ENCODE data around the gene BBS2. TPM values are rescaled to one million over a fixed set of nuclear protein-coding genes. Genes with fewer than 3 reads are reported as not detected.

Gene BBS2
- 47.8 and 64.5 TPM in 2 replicates for total RNA-seq (ENCODE audit: low replicate concordance)

- no peaks in the 10 kb centered on the region for H3K9me3 Mint-ChIP-seq
- no peak within 1 kb of the TSS for H3K27ac ChIP-seq
- no peaks in the 10 kb centered on the region for H3K36me3 ChIP-seq
- peak within 1 kb of the TSS; percentile 75 for H3K4me2 ChIP-seq
- H3F3A ChIP-seq (ENCODE audit: low read depth): peaks cover 7% of the 10 kb centered on the region
- H4K20me1 ChIP-seq (ENCODE audit: low read depth): peaks cover 38% of the 10 kb centered on the region
- no peaks in the 10 kb centered on the region for H3K36me3 Mint-ChIP-seq
- H3K4me3 Mint-ChIP-seq: peak within 1 kb of the TSS; percentile 88
- H3K9ac ChIP-seq: no peak within 1 kb of the TSS
- no peaks in the 10 kb centered on the region for H3K27me3 ChIP-seq
- H3K9me3 ChIP-seq (ENCODE audit: low read depth): no peaks in the 10 kb centered on the region
- H3K27ac Mint-ChIP-seq: peak within 1 kb of the TSS; percentile 15
- peaks cover 30% of the 10 kb centered on the region for H3K4me1 Mint-ChIP-seq
- peak; percentile 92 for DNase-seq (ENCODE audit: low spot score)
- peak; percentile 55 for TF ChIP-seq EZH2 (IDR thresholded peaks at IDR 0.05)
- no peak for TF ChIP-seq EZH2phosphoT487 (IDR thresholded peaks at IDR 0.05)
- peak; percentile 6 for TF ChIP-seq CTCF (IDR thresholded peaks at IDR 0.05)
- H3K27me3 Mint-ChIP-seq (ENCODE audit: insufficient read depth, low read depth): peaks cover 2% of the 10 kb centered on the region
- H2AFZ ChIP-seq (replicated peaks): peak within 1 kb of the TSS; percentile 98
- H3K4me1 ChIP-seq: peaks cover 5% of the 10 kb centered on the region
- peak within 1 kb of the TSS; percentile 84 for H3K4me3 ChIP-seq
- peaks cover 13% of the 10 kb centered on the region for H3K79me2 ChIP-seq (ENCODE audit: low read depth)
Observed at GRCh38 chr16:56519459-56520250, at the start of gene BBS2. TSS of gene BBS2 (minus strand) at chr16:56520024. CDS start at chr16:56519862, 162 bp downstream.

- H4K20me1 ChIP-seq (ENCODE audit: low read depth): no peaks in the 10 kb centered on the region
- H3K4me3 ChIP-seq: no peak within 1 kb of the TSS
- Mint-ChIP-seq H3K27me3 (ENCODE audit: insufficient read depth, low read depth) (peaks cover 4% of the 10 kb centered on the region), H3K36me3 (no peaks in the 10 kb centered on the region), H3K27ac (peak within 1 kb of the TSS; percentile 82), H3K4me1 (no peaks in the 10 kb centered on the region), H3K4me3 (no peak within 1 kb of the TSS), H3K9me3 (no peaks in the 10 kb centered on the region)
- no peaks in the 10 kb centered on the region for H3K36me3 ChIP-seq
- H2AFZ ChIP-seq (replicated peaks): no peak within 1 kb of the TSS
- no peaks in the 10 kb centered on the region for H3K79me2 ChIP-seq (ENCODE audit: low read depth)
- no peak for DNase-seq (ENCODE audit: low spot score)
- no peaks in the 10 kb centered on the region for H3K9me3 ChIP-seq (ENCODE audit: low read depth)
- no peaks in the 10 kb centered on the region for H3K4me1 ChIP-seq
- no peaks in the 10 kb centered on the region for H3F3A ChIP-seq (ENCODE audit: low read depth)
- no peak within 1 kb of the TSS for H3K27ac ChIP-seq
- no peak within 1 kb of the TSS for H3K9ac ChIP-seq
- no peak within 1 kb of the TSS for H3K4me2 ChIP-seq
- H3K27me3 ChIP-seq: peaks cover 2% of the 10 kb centered on the region
- TF ChIP-seq EZH2phosphoT487 (IDR thresholded peaks at IDR 0.05): no peak
- no peak for TF ChIP-seq EZH2 (IDR thresholded peaks at IDR 0.05)
- TF ChIP-seq CTCF (IDR thresholded peaks at IDR 0.05): no peak
Observed at GRCh38 chr16:56564793-56565477, 45.1 kb upstream of the BBS2 start, which contains the start of gene MT4. TSS of gene MT4 (plus strand) at chr16:56565073. CDS start at chr16:56565129, 56 bp downstream.

- H3K4me1 ChIP-seq: no peaks in the 10 kb centered on the region
- H3K36me3 ChIP-seq: no peaks in the 10 kb centered on the region
- H3K9ac ChIP-seq: no peak overlapping the region
- no peak for DNase-seq (ENCODE audit: low spot score)
- H3K27ac Mint-ChIP-seq: peak overlapping the region; percentile 21
- H3K4me3 Mint-ChIP-seq: no peak overlapping the region
- H4K20me1 ChIP-seq (ENCODE audit: low read depth): no peaks in the 10 kb centered on the region
- H3F3A ChIP-seq (ENCODE audit: low read depth): no peaks in the 10 kb centered on the region
- no peaks in the 10 kb centered on the region for H3K79me2 ChIP-seq (ENCODE audit: low read depth)
- H3K9me3 ChIP-seq (ENCODE audit: low read depth): no peaks in the 10 kb centered on the region
- no peaks in the 10 kb centered on the region for H3K27me3 ChIP-seq
- H3K36me3 Mint-ChIP-seq: no peaks in the 10 kb centered on the region
- H2AFZ ChIP-seq (replicated peaks): no peak overlapping the region
- H3K4me3 ChIP-seq: no peak overlapping the region
- H3K9me3 Mint-ChIP-seq: no peaks in the 10 kb centered on the region
- H3K4me1 Mint-ChIP-seq: no peaks in the 10 kb centered on the region
- no peak overlapping the region for H3K4me2 ChIP-seq
- TF ChIP-seq CTCF (IDR thresholded peaks at IDR 0.05) (no peak), EZH2 (IDR thresholded peaks at IDR 0.05) (no peak), EZH2phosphoT487 (IDR thresholded peaks at IDR 0.05) (no peak)
- H3K27me3 Mint-ChIP-seq (ENCODE audit: insufficient read depth, low read depth): peaks cover 2% of the 10 kb centered on the region
- no peak overlapping the region for H3K27ac ChIP-seq
Observed at GRCh38 chr16:56561126-56561525, 41.3 kb upstream of the BBS2 start.

Data from neural progenitor cell (in vitro differentiated cells).